Keratinocyte (primary cell): ENCODE data around the gene LRIT2. TPM values are rescaled to one million over a fixed set of nuclear protein-coding genes. Genes with fewer than 3 reads are reported as not detected.

Experiments
- DNase-seq: peaks from one replicate; pipeline ENCODE4 v3.0.0-alpha.2; 2011; ENCODE audit warnings: low read depth, missing footprints, low spot score
- FAIRE-seq: peaks from 2 replicates; lab custom pipeline; 2011; peaks lifted over from hg19 to GRCh38; lab: Jason Lieb, UNC
- H2AFZ ChIP-seq: 2 replicates; pipeline ENCODE4 v1.6.0; 2012; ENCODE audit warnings: low read length, control low read depth, inconsistent platforms; ENCODE audit not compliant: control insufficient read depth
- H3K27ac ChIP-seq: 2 replicates; pipeline ENCODE4 v1.5.1; 2011; ENCODE audit warnings: low read length; ENCODE audit not compliant: control insufficient read depth, insufficient read depth
- H3K27me3 ChIP-seq: 3 replicates; pipeline ENCODE4 v1.6.0; 2011; ENCODE audit warnings: low read length; ENCODE audit not compliant: control insufficient read depth, insufficient read depth; ENCODE audit errors: extremely low read depth
- H3K36me3 ChIP-seq, 2 experiments: 2 replicates in 1 of 2; 3 replicates in 1 of 2; pipeline ENCODE4 v1.5.1; 2011; ENCODE audit warnings: low read length in 2 of 2, mild to moderate bottlenecking in 1 of 2; ENCODE audit not compliant: control insufficient read depth in 2 of 2, insufficient read depth in 2 of 2; ENCODE audit errors: extremely low read depth in 1 of 2
- H3K4me1 ChIP-seq: 3 replicates; pipeline ENCODE4 v1.5.1; 2011; ENCODE audit warnings: low read length; ENCODE audit not compliant: control insufficient read depth, insufficient read depth; ENCODE audit errors: extremely low read depth
- H3K4me2 ChIP-seq: 3 replicates; pipeline ENCODE4 v1.6.0; 2011; ENCODE audit warnings: low read depth, low read length; ENCODE audit not compliant: control insufficient read depth, insufficient read depth; ENCODE audit errors: extremely low read depth
- H3K4me3 ChIP-seq, 3 experiments: fragments of 200-600 bp in 1 of 3; sonication (generic) in 1 of 3; 2 replicates in 2 of 3; 3 replicates in 1 of 3; pipeline ENCODE4 v1.5.1; 2011 to 2016; ENCODE audit warnings: low read length in 3 of 3, mild to moderate bottlenecking in 3 of 3, control low read depth in 2 of 3, inconsistent platforms in 1 of 3, low read depth in 1 of 3, mixed read lengths in 1 of 3, mixed run types in 1 of 3, moderate library complexity in 1 of 3; ENCODE audit not compliant: control insufficient read depth in 2 of 3, insufficient read depth in 2 of 3; ENCODE audit errors: extremely low read depth in 1 of 3
- H3K79me2 ChIP-seq: 2 replicates; pipeline ENCODE4 v1.6.0; 2012; ENCODE audit warnings: low read length; ENCODE audit not compliant: control insufficient read depth, insufficient read depth
- H3K9ac ChIP-seq: 3 replicates; pipeline ENCODE4 v1.6.0; 2011; ENCODE audit warnings: low read length; ENCODE audit not compliant: control insufficient read depth, insufficient read depth; ENCODE audit errors: extremely low read depth
- H3K9me1 ChIP-seq: 3 replicates; pipeline ENCODE4 v1.6.0; 2011; ENCODE audit warnings: low read length; ENCODE audit not compliant: control insufficient read depth, insufficient read depth; ENCODE audit errors: extremely low read depth
- H3K9me3 ChIP-seq: 2 replicates; pipeline ENCODE4 v1.5.1; 2012; ENCODE audit warnings: low read depth, low read length; ENCODE audit not compliant: control insufficient read depth
- H4K20me1 ChIP-seq: 3 replicates; pipeline ENCODE4 v1.6.0; 2011; ENCODE audit warnings: low read length; ENCODE audit not compliant: control insufficient read depth, insufficient read depth; ENCODE audit errors: extremely low read depth
- CTCF ChIP-seq, 3 experiments: IDR thresholded peaks in 1 of 3; conservative IDR thresholded peaks in 1 of 3; optimal IDR thresholded peaks in 1 of 3; 2 replicates in 2 of 3; 3 replicates in 1 of 3; pipeline versions ENCODE3 to v1.5.1; 2011; ENCODE audit warnings: low read length in 3 of 3, mild to moderate bottlenecking in 3 of 3, moderate library complexity in 2 of 3, control low read depth in 1 of 3, inconsistent platforms in 1 of 3; ENCODE audit not compliant: insufficient read depth in 2 of 3; ENCODE audit errors: extremely low read depth in 1 of 3
- EZH2 ChIP-seq: IDR thresholded peaks from one replicate; pipeline ENCODE4 v1.6.1; 2012; ENCODE audit warnings: inconsistent platforms, mild to moderate bottlenecking, low read length, moderate library complexity
- dilution Hi-C: fragments of 300-500 bp; cut with MboI; formaldehyde crosslinking; loops from one replicate; pipeline ENCODE4 v1.7.0; 2020; ENCODE audit warnings: low sequenced_read_pairs; ENCODE audit not compliant: extremely low pct_ligation_motif_present
- polyA plus RNA-seq, 5 experiments: library from polyadenylated mRNA; depleted of rRNA in 3 of 5; stranded (reverse) in 3 of 5; stranded (forward) in 1 of 5; unstranded in 1 of 5; fragments of >200 nt; gene quantifications; 1 replicate in 1 of 5; 2 replicates in 3 of 5; 3 replicates in 1 of 5; pipeline versions ENCODE4 v1.2.1 to v1.2.3, GENCODE V29; 2011 to 2012; ENCODE audit warnings: missing spikeins in 2 of 5, low read depth in 1 of 5, low replicate concordance in 1 of 5

LRIT2 gene
- polyA plus RNA-seq, 1 donor (not counting 4 experiments of a cell fraction or from before 2014, with no cell fraction given) = not detected

DNA sequence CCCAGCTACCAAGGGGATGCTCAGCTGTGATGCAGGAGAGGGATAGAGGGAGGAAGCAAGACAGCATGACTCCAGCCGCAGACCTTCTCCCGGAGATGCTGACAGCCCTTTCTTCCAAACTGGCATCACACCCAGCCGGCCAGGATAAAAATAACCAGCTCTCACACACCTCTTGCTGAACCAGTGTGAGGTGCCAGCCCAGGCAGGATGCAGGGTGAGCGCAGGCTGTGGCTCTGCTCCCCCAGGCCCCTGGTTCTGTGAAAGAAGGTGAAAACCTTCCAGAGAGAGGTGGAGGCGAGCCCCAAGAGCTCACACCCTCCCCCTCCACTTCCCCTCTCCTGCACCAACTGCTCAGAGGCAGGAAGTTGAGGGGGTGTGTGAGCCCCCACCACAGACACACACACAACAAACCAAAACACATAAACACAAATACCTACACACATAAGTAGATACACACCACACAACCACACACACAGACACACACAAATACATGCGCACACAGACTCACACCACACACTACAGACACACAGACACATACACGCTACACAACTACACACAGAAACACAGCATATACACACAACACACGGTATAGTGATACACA, 47.7 kb downstream of the LRIT2 start:
- H3K4me3 ChIP-seq = no peak overlapping the region
- peak overlapping the region; percentile 33 for H3K9ac ChIP-seq
- H3K9me1 ChIP-seq = peaks cover 3% of the 10 kb centered on the region
- FAIRE-seq (peak; percentile 23), DNase-seq (no peak)
- TF ChIP-seq CTCF (optimal IDR thresholded peaks at IDR 0.05 in 1 of 3, IDR thresholded peaks at IDR 0.05 in 1 of 3, conservative IDR thresholded peaks at IDR 0.05 in 1 of 3; ENCODE audit: extremely low read depth in 1 of 3, insufficient read depth in 2 of 3, low read length in 3 of 3) = no peak
- no peak for TF ChIP-seq EZH2
- H3K27me3 ChIP-seq = no peaks in the 10 kb centered on the region
- H3K9me3 ChIP-seq = no peaks in the 10 kb centered on the region
- H3K79me2 ChIP-seq = no peaks in the 10 kb centered on the region
- peak overlapping the region; percentile 81 for H2AFZ ChIP-seq
- peak overlapping the region; percentile 62 for H3K4me2 ChIP-seq
- peak overlapping the region; percentile 90 for H3K27ac ChIP-seq
- dilution Hi-C loops = no loop called here
- no peaks in the 10 kb centered on the region for H4K20me1 ChIP-seq
- no peaks in the 10 kb centered on the region for H3K36me3 ChIP-seq
- peaks cover 26% of the 10 kb centered on the region for H3K4me1 ChIP-seq

GRCh38 chr10:84176836-84177474, 48.4 kb downstream of the LRIT2 start:
- H3K9me3 ChIP-seq = no peaks in the 10 kb centered on the region
- FAIRE-seq (no peak), DNase-seq (no peak)
- dilution Hi-C loops = no loop called here
- no peaks in the 10 kb centered on the region for H4K20me1 ChIP-seq
- H3K9me1 ChIP-seq = peaks cover 3% of the 10 kb centered on the region
- H3K9ac ChIP-seq = no peak overlapping the region
- no peak overlapping the region for H3K4me2 ChIP-seq
- peak overlapping the region; percentile 81 for H2AFZ ChIP-seq
- H3K79me2 ChIP-seq = no peaks in the 10 kb centered on the region
- peaks cover 33% of the 10 kb centered on the region for H3K4me1 ChIP-seq
- H3K36me3 ChIP-seq = no peaks in the 10 kb centered on the region
- H3K27ac ChIP-seq = peak overlapping the region; percentile 90
- no peak for TF ChIP-seq CTCF (optimal IDR thresholded peaks at IDR 0.05 in 1 of 3, IDR thresholded peaks at IDR 0.05 in 1 of 3, conservative IDR thresholded peaks at IDR 0.05 in 1 of 3; ENCODE audit: extremely low read depth in 1 of 3, insufficient read depth in 2 of 3, low read length in 3 of 3)
- TF ChIP-seq EZH2 = no peak
- no peaks in the 10 kb centered on the region for H3K27me3 ChIP-seq
- H3K4me3 ChIP-seq = no peak overlapping the region
